GM19324 (cell line): ENCODE data around the gene PATJ.
"Not testable (repeated sequence)": the region's sequence is repeated elsewhere in the genome, so short reads cannot be mapped to it uniquely, and the experiment has no call there.

Experiments used
- ATAC-seq: cut with Tn5 transposase; IDR thresholded peaks from one replicate; pipeline ENCODE4 v1.9.1; 2021; ENCODE audit warnings: mild to moderate bottlenecking, moderate library complexity; ENCODE audit not compliant: unreplicated experiment, low FRiP score

PATJ gene

GRCh38 chr1:61741711-61742619 lies at the start of gene PATJ:
Gene PATJ, plus strand, starts transcription at chr1:61742480. Its CDS starts 20,413 bp downstream, at chr1:61762893.
- ATAC-seq: peak; percentile 91

- ATAC-seq: no peak
Observed at GRCh38 chr1:61699911-61700851, 42.1 kb upstream of the PATJ start.

GRCh38 chr1:61708953-61709907 lies 33.0 kb upstream of the PATJ start:
- no peak for ATAC-seq

- no peak for ATAC-seq
Observed at GRCh38 chr1:61709908-61710289, 32.4 kb upstream of the PATJ start.

- not testable (repeated sequence) for ATAC-seq
Observed at GRCh38 chr1:61711257-61711656, 31.0 kb upstream of the PATJ start.

- ATAC-seq: no peak
Observed at GRCh38 chr1:61711969-61712368, 30.3 kb upstream of the PATJ start.

DNA sequence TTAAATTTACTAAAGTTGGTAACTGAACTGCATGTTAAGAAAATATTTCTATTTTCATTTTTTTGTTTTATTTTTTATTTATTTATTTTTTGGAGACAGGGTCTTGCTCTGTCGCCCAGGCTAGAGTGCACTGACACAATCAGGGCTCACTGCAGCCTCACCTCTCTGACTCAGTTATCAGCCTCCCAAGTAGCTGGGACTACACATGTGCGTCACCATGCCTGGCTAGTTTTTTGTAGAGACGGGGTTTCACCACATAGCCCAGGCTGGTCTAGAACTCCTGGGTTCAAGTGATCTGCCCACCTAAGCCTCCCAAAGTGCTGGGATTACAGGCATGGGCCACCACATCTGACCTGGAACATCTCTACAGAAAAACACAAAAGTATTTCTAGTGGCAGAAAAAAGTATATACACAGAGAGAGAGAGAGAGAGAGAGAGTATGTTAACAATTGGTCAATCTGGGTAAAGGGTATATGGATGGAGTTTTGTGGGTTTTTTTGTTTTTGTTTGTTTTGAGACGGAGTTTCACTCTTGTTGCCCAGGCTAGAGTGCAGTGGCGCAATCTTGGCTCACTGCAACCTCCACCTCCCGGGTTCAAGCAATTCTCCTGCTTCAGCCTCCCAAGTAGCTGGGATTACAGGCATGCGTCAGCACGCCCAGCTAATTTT lies 23.1 kb upstream of the PATJ start:
- not testable (repeated sequence) for ATAC-seq

DNA sequence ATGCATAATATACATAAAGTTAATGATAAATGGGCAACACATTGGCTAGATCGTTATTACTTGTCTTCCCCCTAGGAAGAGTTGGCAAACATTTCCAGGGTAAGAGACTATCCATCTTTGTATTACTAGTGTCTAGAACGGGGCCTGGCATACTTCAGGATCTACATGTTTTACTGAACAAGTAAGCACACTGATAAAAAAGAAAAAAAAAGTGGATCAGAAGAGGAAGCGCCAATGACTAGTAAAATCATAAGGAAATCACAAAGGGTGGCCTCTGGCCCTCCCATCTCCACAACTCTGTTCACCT lies 17.8 kb upstream of the PATJ start:
- ATAC-seq: no peak

DNA sequence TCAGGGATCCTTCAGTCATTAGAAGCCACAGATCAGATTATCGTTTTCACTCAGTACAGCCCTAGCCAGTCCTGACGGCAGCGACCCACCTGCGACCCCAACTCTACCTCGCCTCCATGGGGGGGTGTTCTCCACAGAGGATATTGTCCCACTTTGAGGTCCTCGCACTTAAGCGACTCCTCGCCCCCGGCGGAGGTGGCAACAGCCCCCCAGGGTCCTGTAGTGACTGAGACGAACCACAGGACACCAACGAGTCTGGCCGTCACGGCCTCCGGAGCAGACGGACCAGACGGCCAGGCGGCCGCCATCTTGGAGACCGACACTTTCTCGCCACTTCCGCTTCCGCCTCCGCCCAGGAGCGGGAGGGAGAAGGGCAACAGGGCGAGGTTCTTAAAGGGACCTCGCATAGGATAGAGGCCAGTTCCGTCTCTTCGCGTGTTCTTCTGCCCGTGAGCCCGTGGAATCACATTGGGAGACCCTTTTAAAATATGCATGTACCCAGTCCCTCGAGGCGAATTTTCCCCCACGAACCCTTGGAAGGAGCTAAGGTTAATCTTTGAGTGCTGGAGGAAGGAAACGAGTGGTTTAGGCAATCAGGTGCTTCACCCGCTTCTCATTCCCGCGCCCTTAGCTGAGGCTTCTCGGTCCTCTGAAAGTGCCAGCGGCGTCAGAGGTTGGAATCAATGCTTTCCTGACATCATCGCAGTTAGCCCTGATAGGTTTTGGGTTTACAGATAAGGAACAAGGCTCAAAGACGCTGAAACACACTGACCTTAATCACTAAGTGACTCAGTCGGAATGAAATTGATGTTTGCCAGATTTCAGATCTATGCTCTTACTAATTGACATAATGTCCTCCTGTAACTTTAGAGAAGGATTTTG lies 17.2 kb upstream of the PATJ start, which contains the start of gene TM2D1:
Gene TM2D1 (minus strand): TSS at position 329 of the 882 bp plus-strand sequence. CDS start 21 bp downstream, at position 308.
- peak; percentile 99 for ATAC-seq

- no peak for ATAC-seq
Observed at GRCh38 chr1:61727544-61727943, 14.7 kb upstream of the PATJ start.

GRCh38 chr1:61730679-61731078 lies 11.6 kb upstream of the PATJ start:
- ATAC-seq: not testable (repeated sequence)

- no peak for ATAC-seq
Observed at GRCh38 chr1:61732726-61733125, 9.6 kb upstream of the PATJ start.

DNA sequence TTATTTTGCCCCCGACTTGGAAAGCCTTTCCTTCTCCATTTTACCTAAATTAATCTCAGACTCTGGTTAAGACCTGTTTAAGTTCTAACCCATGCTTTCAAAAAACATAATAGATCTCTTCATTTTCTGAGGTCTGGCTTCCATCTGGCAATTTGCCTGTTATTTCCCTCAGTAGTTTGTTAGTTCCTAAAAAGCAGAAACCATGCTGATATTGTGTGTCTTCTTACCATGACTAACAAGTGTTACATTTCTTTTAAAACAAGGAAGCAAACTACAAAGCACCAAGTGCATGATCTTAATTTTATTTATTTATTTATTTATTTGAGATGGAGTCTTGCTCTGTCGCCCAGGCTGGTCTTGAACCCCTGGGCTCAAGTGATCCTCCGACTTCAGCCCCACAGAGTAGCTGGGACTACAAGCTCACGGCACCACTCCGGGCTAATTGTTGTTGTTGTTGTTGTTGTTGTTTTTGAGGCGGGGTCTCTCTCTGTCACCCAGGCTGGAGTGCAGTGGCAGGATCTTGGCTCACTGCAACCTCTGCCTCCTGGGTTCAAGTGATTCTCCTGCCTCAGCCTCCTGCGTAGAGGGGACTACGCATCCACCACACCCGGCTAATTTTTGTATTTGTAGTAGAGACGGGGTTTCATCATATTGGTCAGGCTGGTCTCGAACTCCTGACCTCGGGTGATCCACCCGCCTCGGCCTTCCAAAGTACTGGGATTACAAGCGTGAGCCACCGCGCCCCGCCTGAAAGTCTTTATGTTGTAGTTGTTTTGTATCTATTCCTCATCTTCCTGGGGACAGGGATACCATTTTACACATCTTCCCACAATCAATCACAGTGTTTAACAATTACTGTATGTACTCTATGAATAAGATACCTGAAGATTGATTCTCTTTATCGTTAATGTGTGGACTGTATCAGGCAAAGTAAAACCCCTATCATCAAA lies 1.3 kb upstream of the PATJ start:
- ATAC-seq: no peak

DNA sequence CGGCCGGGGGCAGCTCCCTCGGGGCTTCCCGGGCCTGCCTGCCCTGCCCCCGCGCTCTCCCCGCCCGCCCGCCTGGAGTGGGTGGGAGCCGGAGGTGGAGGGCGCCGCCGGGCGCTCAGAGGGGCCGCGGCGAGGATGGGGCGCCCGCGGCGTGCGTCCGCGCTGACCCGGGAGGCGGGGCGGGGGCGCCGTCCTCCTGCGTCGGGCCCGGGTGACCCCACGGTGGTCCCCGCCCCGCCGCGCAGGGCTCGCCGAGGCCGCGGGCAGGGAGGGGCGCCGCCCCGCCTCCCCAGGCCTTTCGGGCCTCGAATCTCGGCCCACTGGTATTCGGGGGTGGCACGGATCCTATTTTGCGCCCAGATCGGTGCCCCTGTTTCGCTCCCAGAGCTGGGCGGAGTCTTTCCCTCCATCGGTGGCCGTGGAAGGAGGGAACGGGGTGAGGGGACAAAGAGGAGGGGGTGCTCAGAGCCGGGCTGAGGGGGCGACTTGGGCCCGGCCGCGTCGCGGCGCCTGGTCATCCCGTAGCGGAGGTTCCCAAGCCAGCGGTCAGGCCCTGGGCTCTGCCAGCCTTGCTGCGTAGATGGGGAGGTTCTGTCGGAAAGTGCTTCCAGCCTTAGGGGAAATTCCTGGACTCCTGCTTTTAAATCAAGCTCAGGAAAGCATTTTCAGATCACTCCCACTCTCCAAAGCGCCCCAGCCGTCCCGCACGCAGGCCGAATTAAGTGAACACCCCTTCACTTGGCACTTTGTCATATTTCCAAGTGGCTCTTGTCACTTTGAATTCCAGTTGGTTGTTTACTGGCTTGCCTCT lies 545 bp downstream of the PATJ start:
- peak; percentile 75 for ATAC-seq

DNA sequence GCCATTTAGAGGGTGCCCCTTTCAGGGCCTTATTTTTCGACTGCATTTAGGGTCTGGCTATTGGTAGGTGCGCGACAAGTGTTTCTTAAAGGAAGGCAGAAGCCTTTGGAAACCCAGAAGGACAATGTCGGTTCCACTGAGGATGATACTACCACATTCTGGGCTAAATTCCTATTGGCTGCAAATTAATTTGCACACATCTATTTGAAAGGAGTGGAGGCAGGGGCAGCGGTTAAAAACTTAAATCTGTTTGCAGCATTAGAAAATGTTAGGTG lies 1.1 kb downstream of the PATJ start:
- no peak for ATAC-seq

DNA sequence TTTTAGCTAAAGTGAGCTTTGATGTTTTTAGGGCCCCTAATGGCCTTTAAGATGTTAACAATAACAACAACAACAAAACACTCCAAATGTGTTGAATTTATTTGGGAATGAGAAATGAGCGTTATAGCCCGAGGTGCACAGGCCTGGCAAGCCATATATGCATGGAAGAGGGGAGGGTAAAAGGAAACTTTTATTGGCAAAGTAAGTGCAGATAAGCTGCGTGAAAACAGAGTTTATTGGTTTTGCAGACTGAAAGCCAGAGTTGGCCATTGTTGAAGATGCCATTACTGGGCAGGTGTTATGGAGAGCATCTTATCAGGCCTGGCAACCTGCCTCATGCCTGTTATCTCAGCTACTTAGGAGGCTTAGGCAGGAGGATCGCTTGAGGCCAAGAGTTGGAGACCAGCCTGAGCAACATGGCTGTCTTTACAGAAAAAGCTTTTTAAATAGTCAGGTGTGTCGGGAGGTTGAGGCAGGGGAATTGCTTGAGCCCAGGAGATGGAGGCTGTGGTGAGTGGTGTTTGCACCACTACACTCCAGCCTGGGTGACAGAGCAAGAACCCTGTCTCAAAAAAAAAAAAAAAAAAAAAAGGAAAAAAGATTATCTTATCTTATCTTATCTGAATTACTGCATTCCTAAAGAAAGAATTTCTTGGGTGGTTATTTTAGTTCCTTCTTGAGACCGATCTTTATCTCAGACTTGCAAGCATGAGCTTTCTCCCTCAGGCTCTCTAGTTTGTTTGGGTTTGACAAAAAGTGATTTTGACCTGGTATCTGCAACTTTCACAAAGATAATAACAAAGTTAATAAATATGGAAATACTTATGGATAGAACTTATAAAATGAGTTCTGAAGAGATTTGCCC lies 1.7 kb downstream of the PATJ start:
- ATAC-seq: no peak
